ENCODE measurements around the gene ACTN4.

ACTN4 gene

DNA sequence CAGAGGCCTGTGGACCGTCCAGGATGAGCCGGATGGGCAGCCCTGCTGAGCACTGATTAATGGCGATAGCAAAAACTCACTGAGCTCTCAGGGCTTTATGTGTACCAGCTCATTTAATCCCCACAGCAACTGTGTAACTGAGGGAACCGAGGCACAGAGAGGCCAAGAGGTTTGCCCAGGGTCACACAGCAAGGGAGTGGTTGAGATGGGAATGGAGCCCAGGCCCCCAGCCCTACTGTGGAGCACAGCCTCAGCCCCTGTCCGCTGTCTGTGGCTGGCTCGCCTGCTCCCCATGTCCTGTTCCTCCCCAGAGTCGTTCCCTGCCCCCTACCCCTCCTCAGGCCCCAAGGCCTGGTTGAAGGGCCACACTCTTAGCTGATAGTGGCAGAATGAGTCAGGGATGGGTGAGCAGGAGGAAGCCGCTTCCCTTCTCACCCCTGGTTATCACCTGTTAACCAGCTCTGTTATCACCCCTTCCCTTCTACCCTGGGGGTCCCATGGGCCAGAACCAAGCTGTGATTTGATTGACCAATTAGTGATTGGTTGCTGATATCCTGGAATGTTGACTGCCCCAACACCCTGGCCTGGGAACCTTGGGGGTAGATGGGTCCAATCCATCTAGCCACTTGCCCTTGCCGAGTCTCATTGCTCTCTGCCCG, 75.6 kb downstream of the ACTN4 start:
- no peak for DNase-seq
- H3K4me1 ChIP-seq, result no peaks in the 10 kb centered on the region
- no peak overlapping the region for H3K4me3 ChIP-seq (ENCODE audit: low read depth, low read length)
- no peaks in the 10 kb centered on the region for H3K9me3 ChIP-seq
- no peaks in the 10 kb centered on the region for H3K27me3 ChIP-seq
- TF ChIP-seq, protein P1, sequence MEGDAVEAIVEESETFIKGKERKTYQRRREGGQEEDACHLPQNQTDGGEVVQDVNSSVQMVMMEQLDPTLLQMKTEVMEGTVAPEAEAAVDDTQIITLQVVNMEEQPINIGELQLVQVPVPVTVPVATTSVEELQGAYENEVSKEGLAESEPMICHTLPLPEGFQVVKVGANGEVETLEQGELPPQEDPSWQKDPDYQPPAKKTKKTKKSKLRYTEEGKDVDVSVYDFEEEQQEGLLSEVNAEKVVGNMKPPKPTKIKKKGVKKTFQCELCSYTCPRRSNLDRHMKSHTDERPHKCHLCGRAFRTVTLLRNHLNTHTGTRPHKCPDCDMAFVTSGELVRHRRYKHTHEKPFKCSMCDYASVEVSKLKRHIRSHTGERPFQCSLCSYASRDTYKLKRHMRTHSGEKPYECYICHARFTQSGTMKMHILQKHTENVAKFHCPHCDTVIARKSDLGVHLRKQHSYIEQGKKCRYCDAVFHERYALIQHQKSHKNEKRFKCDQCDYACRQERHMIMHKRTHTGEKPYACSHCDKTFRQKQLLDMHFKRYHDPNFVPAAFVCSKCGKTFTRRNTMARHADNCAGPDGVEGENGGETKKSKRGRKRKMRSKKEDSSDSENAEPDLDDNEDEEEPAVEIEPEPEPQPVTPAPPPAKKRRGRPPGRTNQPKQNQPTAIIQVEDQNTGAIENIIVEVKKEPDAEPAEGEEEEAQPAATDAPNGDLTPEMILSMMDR (IDR thresholded peaks at IDR 0.05; ENCODE audit: low read depth, low read length), result no peak
- peaks cover 76% of the 10 kb centered on the region for H3K36me3 ChIP-seq

DNA sequence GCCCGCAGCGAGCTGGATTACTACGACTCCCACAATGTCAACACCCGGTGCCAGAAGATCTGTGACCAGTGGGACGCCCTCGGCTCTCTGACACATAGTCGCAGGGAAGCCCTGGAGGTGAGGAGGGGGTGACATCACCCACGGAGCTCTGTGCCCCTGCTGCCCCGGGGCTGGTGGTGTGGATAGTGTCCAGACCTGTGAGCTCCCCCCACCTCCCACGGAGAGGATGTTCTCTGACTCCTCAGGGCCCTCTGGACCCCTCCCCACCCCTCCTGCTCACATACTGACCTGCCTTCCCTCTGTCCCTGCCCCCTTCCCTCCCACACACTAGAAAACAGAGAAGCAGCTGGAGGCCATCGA, 76.1 kb downstream of the ACTN4 start:
- H3K27me3 ChIP-seq, result no peaks in the 10 kb centered on the region
- no peak overlapping the region for H3K4me3 ChIP-seq (ENCODE audit: low read depth, low read length)
- no peak for DNase-seq
- H3K4me1 ChIP-seq, result no peaks in the 10 kb centered on the region
- TF ChIP-seq, protein P1 (IDR thresholded peaks at IDR 0.05; ENCODE audit: low read depth, low read length), result no peak
- H3K9me3 ChIP-seq, result no peaks in the 10 kb centered on the region
- peaks cover 75% of the 10 kb centered on the region for H3K36me3 ChIP-seq

DNA sequence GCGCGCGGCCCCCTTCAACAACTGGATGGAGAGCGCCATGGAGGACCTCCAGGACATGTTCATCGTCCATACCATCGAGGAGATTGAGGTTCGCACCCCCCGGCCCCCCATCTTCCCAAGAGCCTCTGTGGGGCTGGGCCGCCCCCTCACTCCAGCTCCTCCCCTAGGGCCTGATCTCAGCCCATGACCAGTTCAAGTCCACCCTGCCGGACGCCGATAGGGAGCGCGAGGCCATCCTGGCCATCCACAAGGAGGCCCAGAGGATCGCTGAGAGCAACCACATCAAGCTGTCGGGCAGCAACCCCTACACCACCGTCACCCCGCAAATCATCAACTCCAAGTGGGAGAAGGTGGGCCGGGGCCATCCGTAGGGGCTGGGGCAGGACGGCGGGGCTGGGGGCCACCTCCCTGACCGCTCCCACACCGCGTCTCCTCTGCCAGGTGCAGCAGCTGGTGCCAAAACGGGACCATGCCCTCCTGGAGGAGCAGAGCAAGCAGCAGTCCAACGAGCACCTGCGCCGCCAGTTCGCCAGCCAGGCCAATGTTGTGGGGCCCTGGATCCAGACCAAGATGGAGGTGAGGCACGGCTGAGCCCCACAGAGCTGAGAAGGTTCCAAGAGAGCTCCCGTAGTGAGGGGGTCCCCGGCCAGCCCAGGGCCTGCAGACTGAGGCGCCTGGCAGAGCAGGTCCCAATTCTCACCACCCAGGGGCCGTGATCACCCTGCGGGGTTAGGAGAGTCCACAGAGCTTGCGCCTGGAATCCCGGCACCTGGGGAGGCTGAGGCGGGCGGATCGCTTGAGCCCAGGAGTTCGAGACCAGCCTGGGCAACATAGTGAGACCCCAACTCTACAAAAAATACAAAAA, 76.8 kb downstream of the ACTN4 start:
- TF ChIP-seq, protein P1 (IDR thresholded peaks at IDR 0.05; ENCODE audit: low read depth, low read length), result no peak
- no peak for DNase-seq

DNA sequence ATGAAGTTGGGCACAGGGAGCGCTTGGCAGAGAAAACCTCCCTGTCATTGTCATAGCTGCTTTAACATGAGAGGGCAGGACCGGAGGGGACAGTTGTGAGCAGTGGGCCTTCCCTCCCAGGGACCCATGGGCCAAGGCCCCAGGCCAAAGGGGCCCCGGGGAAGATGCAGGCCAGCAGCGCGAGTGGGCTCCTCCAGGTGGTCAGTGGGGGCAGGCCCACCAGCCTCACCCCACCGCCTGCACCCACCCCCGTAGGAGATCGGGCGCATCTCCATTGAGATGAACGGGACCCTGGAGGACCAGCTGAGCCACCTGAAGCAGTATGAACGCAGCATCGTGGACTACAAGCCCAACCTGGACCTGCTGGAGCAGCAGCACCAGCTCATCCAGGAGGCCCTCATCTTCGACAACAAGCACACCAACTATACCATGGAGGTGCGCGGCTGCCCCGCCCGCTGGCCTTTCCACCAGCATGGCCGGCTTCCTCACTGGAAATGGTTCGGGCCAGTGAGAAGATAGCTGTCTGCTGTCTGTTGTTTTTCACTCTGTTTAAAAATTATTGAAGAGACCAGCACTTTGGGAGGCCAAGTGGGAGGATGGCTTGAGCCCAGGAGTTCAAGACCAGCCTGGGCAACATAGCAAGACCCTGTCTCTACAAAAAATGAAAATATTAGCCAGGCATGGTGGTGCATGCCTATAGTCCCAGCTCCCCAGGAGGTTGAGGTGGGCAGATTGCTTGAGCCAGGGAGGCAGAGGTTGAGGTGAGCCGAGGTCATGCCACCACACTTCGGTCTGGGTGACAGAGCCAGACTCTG, 78.2 kb downstream of the ACTN4 start:
- no peak for DNase-seq
- Histone ChIP-seq H3K4me3 (ENCODE audit: low read depth, low read length) (no peak overlapping the region), H3K36me3 (peaks cover 60% of the 10 kb centered on the region), H3K27me3 (no peaks in the 10 kb centered on the region), H3K9me3 (no peaks in the 10 kb centered on the region), H3K4me1 (no peaks in the 10 kb centered on the region)
- TF ChIP-seq, protein P1 (IDR thresholded peaks at IDR 0.05; ENCODE audit: low read depth, low read length), result no peak

More for the DNA sequence above, 76.8 kb downstream of the ACTN4 start:
- Histone ChIP-seq H3K36me3 (peaks cover 68% of the 10 kb centered on the region), H3K4me3 (ENCODE audit: low read depth, low read length) (no peak overlapping the region), H3K4me1 (no peaks in the 10 kb centered on the region), H3K9me3 (no peaks in the 10 kb centered on the region), H3K27me3 (no peaks in the 10 kb centered on the region)

DNA sequence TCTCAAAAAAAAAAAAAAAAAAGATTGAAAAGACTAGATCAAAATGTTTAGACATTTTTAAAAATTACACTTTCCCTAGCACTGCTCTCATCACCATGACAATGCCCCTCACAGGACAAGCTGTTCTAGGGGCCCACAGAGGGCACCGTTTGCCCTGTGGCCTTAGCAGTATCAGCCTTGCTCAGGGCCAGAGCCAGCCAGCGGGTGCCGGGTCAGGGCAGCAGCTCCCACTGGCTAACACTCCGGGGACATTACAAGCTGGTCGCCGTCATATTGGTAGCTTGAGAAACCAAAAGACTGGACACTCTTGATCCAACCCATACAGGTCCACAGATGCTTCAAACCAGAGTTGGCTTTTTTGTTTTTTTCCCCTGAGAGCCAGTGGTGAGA, 78.8 kb downstream of the ACTN4 start:
- Histone ChIP-seq H3K36me3 (peaks cover 60% of the 10 kb centered on the region), H3K4me3 (ENCODE audit: low read depth, low read length) (no peak overlapping the region), H3K9me3 (no peaks in the 10 kb centered on the region), H3K4me1 (no peaks in the 10 kb centered on the region), H3K27me3 (no peaks in the 10 kb centered on the region)
- DNase-seq, result no peak
- TF ChIP-seq, protein P1 (IDR thresholded peaks at IDR 0.05; ENCODE audit: low read depth, low read length), result no peak

All from BE2C (cell line).